HepG2 (cell line): ENCODE results near the gene IFI30.

Source experiments
- EZH2 ChIP-seq: conservative IDR thresholded peaks from 2 replicates; pipeline ENCODE4 v1.6.1; 2012; ENCODE audit warnings: mild to moderate bottlenecking, low read depth, low read length, moderate library complexity
- GATAD2A ChIP-seq: IDR thresholded peaks from 2 replicates; pipeline ENCODE4 v1.6.1; 2016
- SP1 ChIP-seq, 2 experiments: fragments of 450-650 bp in 1 of 2; sonication (generic) in 1 of 2; formaldehyde crosslinking in 1 of 2; IDR thresholded peaks; 2 replicates each; pipeline versions ENCODE4 v1.4.0 to v1.6.1; 2016 to 2020; ENCODE audit warnings: missing genetic modification reagents in 1 of 2
- TF ChIP-seq, protein P1 (sequence below): sonication (generic); formaldehyde crosslinking; IDR thresholded peaks from 2 replicates; pipeline ENCODE4 v1.5.0; 2020; ENCODE audit warnings: mild to moderate bottlenecking, missing genetic modification reagents, moderate library complexity

DNA sequence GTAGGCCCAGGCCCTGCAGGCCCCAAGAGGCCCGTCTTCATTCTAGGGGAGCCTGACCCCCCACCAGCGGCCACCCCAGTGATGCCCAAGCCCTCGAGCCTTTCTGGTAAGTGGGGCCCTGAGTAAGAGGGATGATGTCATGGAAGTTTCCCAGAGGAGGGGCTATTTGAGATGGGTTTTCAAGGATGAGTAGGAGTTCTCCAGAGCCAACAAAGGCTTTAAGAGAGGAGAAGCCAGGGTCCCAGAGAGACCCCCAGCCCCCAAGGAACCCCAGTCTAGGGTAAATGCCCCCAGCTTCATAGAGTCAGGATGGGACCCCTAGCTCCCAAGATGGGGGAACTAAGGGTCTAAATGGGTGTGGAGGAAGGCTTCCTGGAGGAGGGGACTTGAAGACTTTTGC, 29.7 kb upstream of the IFI30 start:
- TF ChIP-seq EZH2 (no peak), SP1 (IDR thresholded peaks at IDR 0.05) (no peak), SP1 (CRISPR knock-in tag; IDR thresholded peaks at IDR 0.05) (no peak), GATAD2A (CRISPR knock-in tag) (no peak)
- TF ChIP-seq, protein P1, sequence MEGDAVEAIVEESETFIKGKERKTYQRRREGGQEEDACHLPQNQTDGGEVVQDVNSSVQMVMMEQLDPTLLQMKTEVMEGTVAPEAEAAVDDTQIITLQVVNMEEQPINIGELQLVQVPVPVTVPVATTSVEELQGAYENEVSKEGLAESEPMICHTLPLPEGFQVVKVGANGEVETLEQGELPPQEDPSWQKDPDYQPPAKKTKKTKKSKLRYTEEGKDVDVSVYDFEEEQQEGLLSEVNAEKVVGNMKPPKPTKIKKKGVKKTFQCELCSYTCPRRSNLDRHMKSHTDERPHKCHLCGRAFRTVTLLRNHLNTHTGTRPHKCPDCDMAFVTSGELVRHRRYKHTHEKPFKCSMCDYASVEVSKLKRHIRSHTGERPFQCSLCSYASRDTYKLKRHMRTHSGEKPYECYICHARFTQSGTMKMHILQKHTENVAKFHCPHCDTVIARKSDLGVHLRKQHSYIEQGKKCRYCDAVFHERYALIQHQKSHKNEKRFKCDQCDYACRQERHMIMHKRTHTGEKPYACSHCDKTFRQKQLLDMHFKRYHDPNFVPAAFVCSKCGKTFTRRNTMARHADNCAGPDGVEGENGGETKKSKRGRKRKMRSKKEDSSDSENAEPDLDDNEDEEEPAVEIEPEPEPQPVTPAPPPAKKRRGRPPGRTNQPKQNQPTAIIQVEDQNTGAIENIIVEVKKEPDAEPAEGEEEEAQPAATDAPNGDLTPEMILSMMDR, result no peak
